Measurements from ENCODE around the gene PLD4.
"Not testable (repeated sequence)": the region's sequence is repeated elsewhere in the genome, so short reads cannot be mapped to it uniquely, and the experiment has no call there.

The PLD4 gene

DNA sequence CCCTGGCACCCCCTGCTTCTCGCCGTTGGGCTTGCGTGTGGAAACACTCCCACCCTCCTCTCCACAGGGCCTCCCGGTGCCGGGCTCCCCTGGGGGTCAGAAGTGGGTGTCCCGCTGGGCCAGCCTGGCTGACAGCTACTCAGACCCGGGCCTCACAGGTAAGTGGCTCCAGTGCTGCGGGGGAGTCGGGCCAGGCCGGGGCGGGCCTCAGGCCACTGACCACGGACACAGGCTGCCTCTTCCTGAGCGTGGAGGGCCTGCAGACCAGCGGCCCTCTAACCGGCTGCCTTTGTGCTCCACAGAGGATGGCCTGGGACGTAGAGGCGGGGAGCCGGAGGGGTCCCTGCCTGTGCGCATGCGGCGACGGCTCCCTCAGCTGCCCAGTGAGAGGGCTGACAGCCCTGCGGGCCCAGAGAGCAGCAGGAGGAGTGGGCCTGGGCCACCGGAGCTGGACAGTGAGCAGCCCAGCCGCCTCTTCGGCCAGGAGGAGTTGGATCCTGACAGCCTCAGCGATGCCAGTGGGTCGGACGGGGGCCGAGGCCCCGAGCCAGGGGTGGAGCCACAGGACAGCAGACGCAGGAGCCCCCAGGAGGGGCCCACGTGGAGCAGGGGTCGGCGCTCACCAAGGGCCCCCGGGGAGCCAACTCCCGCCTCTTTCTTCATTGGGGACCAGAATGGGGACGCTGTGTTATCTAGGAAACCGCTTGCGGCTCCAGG lies 38.5 kb upstream of the PLD4 start:
- no peak for DNase-seq (ENCODE audit: low spot score)

DNA sequence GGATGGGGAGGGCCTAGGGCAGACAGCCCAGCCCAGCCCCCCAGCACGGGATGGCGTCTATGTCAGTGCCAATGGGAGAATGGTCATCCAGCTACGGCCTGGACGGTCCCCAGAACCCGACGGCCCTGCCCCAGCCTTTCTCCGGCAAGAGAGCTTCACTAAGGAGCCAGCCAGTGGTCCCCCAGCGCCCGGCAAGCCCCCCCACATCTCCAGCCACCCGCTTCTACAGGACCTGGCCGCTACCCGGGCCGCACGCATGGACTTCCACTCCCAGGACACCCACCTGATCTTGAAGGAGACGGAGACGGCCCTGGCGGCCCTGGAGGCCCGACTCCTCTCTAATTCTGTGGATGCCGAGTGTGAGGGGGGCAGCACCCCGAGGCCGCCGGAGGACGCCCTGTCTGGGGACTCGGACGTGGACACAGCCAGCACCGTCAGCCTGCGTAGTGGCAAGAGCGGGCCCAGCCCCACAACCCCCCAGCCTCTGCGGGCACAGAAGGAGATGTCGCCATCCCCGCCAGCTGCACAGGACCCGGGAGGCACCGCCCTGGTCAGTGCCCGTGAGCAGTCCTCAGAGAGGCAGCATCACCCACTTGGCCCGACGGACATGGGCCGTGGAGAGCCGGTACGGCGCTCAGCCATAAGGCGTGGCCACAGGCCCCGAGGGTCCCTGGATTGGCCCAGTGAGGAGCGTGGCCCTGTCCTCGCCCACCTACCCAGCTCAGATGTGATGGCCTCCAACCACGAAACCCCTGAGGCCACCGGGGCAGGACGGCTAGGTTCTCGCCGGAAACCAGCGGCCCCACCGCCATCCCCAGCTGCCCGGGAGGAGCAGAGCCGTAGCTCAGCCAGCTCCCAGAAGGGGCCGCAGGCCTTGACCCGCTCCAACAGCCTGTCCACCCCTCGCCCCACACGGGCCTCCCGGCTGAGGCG lies 37.7 kb upstream of the PLD4 start:
- DNase-seq (ENCODE audit: low spot score): no peak

DNA sequence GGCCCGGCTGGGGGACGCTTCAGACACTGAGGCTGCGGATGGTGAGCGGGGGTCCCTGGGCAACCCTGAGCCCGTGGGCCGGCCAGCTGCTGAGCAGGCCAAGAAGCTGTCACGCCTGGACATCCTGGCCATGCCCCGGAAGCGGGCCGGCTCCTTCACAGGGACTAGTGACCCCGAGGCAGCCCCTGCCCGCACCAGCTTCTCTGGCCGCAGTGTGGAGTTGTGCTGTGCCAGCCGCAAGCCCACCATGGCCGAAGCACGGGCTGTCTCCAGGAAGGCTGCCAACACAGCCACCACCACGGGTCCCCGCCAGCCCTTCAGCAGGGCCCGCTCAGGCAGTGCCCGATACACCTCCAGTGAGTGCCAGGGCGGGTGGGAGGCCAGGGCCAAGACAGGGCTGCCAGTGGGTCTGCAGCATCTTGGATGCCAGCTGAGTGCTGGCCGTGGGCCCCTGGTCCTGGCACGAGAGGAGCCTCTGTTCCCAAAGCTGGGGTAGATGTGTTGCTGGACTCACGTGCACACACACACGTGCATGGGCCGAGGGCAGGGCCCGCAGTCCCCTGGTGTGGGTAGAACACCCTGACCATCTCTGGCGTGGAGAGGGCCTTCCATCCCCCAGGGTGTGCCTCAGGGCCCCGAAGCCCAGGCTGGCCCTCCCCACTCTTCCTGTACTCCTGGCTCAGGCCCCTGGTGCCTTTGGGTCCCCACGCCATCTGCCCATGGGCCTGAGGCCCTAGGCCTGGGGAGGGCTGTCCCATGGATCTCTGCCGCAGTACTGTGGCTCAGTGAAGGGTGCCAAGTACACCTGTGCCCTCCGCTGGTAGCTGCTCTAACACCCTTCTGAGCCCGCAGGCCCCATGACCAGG lies 36.8 kb upstream of the PLD4 start:
- DNase-seq (ENCODE audit: low spot score): no peak

DNA sequence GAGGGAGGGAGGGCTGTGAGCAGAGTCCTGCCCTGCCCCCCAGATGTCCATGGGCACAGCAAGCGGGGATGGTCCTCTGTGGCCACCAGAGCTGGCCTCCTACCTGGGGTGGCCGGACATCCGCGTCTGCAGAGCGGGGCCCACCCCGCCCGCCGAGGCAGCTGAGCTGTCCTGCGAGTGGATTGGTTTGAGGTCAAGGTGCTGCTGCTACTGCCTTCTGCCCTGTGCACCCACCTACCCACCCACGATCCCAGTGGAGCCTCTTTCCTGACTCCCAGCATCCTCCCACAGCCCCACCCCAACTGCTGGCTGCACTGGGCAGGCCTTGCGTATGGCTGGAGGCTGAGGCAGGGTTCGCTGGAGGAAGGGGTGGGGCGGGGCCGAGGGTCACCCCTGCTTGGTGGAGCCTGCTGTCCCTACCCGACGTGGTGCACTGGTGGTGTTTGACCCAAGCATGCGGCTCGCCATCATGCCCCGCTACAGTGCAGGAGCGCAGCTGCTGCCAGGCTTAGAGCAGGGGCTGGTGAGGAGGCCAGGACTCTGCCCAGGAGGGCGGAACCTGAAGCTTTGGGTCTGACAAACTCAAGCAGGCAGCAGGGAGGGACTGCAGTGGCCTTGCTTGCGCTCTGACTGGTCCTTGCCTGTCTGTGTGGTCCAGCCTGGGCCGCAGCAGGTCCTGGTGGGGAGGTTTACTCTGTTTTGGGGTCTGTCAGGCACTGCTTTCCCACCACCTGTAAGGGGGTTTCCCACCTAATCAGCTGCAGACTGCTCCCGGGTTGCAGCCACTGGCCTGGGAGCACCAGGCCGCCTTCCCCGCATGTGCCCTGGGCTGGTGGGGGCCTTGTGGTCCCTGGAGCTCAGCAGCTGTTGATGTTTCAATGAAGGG lies 35.9 kb upstream of the PLD4 start:
- no peak for DNase-seq (ENCODE audit: low spot score)

DNA sequence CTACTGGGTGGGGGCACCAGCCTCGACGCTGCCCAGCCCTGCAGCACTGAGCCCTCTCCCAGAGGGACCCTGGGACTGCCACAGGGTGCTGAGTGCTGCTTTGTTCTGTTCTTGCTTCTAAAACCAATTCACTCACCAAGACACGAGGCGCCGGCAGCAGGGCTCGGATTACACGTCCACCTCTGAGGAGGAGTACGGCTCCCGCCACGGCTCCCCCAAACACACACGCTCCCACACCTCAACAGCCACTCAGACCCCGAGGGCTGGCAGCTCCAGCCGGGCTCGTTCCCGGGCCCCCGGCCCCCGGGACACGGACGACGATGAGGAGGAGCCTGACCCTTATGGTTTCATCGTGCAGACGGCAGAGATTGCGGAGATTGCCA lies 35.3 kb upstream of the PLD4 start:
- DNase-seq (ENCODE audit: low spot score): no peak

DNA sequence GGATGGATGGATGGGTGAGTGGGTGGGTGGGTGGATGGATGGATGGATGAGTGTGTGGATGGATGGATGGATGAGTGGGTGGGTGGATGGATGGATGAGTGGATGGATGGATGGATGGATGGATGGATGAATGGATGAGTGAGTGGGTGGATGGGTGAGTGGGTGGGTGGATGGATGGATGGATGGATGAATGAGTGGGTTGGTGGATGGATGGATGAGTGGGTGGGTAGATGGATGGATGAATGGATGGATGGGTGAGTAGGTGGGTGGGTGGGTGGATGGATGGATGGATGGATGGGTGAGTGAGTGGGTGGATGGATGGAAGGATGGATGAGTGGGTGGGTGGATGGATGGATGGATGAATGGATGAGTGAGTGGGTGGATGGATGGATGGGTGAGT lies 34.4 kb upstream of the PLD4 start:
- DNase-seq (ENCODE audit: low spot score): not testable (repeated sequence)

DNA sequence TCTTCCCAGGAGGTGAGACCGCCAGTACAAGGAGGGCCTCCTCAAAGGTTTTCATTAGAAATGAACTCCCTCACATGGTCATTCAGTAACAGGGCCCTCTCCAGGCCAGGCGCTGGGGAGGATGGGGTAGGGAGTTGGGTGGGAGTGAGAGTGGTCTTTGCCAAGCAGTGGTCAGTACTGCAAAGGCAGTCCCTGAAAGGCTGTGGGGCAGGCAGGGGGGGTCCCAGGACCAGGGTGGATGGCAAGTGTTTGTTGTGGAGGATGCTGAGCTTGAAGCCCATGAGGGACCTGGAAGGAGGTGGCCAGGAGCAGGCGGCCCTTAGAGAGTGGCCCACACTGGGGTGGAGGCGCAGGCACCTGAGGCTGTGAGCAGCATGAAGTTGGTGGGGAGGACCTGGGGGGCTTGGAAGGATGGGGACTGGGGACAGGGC lies 33.5 kb upstream of the PLD4 start:
- no peak for DNase-seq (ENCODE audit: low spot score)

DNA sequence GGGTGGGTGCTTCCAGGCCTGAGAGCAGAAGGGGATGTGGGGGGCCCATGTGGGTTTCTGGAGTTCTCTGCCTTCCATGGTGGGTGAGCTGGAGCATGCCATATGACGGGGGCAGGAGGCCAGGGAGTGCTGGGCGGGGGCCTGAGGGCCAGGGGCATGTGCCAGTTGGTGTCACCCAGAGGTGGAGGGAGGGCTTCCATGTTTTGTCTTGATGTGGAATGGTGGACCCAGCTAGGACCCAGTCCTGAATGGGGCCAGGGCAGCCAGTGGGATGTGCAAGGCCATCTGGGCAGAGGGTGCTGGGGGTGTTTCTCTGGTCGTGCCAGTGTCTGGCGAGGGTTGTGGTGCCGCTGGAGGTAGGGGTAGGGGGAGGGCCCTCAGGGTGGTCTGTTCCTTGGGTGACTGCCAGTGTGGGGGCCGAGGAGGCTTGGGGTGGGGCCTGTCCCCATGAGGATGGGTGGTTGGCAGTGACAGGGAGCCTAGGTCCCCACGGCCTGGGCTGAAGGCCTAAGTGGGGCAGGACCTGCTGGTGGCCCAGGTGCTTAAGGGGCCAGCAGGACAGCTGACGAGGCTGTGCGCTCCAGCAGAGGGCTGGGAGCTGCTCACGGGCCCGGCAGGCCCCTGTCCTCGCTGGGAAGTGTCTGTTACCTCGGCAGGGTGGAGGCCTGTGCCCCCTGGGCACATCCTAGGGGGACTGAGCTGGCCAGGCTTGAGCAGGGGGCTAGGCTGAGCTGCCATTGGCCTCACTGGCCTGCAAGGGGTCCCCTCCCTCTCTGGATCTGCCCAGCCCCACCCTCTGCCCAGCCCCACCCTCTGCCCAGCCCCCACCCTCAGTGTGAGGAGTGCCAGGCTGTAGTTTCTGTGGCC lies 32.8 kb upstream of the PLD4 start:
- DNase-seq (ENCODE audit: low spot score): no peak

DNA sequence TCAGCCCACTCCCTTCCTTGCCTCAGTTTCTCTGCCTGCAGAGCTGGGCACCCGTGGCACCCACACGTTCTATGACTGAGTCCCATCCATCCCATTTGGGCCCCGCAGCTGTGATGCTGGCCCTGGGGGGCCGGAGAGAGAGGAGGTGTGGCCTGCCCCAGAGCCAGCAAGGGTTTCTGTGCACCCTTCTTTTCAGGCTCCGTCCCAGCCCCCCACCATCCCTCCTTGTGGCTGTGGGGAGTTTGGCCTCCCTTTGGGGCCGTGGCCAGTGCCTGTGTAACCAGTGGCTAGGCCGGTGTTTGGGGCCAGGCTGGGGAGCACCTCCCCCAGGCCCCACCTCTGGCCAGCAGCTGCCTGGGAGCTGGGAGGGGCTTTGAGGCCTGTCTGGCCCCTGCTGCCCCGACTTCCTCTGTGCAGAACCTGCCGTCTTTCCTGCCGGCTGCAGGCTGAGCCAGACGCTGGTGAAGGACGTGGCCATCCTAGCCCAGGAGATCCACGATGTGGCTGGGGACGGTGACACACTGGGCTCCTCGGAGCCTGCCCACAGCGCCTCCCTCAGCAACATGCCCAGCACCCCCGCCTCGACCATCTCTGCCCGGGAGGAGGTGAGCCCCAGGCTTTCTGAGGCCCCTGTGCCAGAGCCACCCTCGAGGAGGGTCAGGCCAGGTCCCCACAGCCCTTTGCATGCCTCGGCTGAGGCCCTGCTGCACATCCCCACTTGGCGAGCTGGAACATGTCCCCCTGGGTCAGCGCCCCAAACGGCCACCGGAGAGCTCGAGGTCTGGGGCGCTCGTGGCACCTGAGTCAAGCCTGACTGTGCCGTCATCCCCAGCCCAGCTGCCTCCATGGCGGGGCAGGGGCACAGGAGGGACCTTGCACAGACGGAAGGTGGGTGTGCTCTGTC lies 31.9 kb upstream of the PLD4 start:
- DNase-seq (ENCODE audit: low spot score): no peak

DNA sequence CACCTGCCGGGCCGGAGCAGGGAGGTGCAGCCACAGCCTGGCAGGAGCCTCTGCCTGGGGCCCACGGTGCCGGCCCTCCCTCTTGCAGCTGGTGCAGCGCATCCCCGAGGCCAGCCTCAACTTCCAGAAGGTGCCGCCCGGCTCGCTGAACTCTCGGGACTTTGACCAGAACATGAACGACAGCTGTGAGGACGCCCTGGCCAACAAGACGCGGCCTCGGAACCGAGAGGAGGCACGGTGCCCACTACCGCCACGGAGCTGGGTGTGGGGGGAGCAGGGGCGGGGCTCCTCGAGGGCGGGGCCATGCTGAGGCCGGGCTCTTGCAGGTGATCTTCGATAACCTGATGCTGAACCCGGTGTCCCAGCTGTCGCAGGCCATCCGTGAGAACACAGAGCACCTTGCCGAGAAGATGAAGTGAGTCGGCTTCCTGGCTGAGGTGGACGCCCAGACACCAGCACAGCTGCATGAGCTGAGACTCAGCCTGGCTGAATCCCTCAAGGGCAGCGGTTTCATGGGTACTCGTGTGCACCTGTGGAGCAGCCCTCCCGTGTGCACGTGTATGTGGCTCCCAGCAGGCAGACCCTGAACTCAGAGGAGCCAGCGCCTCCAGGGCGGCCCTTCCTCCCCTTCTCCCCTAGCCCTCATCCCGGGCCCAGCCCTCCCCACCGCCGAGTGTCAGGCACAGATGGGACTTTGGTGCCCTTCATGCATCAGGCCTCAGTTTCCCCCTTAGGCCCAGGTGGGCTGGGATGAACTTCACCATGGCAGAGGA lies 31.1 kb upstream of the PLD4 start:
- peak; percentile 23 for DNase-seq (ENCODE audit: low spot score)

DNA sequence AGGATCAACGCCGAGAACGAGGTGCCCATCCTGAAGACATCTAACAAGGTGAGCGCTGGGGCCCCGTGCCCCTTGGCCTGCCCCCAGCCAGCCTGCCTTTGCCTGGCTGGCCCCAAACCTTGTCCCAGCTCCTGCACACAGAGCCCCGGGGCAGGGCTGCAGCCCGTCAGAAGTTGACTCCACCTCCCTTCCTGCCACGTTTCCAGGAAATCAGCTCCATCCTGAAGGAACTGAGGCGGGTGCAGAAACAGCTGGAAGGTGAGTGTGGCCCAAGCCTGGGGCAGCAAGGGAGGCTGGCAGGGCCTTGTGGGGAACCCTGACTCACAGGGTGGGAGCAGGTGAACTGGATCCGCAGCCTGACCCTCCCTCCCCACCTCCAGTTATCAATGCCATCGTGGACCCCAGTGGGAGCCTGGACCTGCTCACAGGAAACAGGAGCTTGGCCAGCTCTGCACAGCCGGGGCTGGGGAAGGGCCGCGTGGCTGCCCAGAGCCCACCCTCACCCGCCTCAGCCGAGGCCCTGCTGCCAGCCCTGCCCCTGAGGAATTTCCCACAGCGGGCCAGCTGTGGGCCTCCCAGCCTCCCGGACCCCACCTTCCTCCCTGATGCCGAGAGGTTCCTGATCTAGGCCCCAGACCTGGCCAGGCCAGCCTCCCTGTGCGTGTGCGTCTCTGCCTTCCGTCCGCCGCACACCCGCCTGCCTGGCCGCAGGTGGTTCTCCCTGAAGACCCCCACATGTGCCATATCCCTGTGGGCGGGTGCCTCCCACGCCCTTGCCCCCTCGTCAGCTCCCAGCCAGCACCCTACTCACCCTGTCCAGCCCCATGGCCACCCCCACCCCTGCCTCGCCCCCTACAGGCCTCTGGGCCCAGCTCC lies 30.1 kb upstream of the PLD4 start:
- DNase-seq (ENCODE audit: low spot score): no peak

DNA sequence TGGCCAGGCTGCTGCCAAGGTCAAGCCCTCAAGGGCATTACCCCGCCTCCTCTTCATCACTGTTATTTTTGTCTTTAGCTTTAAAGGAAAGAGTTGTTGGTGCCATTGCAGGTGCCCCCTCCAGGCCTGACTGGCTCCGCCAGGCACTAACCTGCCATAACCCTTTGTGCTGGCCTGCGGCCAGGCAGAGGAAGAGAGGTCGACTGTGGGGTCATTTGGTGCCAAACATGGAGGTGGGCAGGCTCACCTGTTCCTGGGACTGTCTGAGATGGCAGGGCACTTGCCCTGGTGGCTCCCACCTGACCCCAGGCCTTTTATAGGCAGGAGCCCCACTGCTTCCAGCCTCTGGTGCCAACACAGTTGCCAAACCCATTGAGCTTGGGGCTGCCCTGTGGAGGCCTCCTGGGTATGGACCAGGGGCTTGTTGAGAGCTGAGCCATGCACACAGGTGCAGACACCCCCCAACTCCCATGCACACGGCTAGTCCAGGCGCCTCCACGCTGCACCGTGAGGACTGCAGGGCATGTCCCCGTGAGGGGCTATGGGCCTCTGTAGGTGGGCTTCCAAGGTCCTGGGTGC lies 29.4 kb upstream of the PLD4 start:
- DNase-seq (ENCODE audit: low spot score): no peak

DNA sequence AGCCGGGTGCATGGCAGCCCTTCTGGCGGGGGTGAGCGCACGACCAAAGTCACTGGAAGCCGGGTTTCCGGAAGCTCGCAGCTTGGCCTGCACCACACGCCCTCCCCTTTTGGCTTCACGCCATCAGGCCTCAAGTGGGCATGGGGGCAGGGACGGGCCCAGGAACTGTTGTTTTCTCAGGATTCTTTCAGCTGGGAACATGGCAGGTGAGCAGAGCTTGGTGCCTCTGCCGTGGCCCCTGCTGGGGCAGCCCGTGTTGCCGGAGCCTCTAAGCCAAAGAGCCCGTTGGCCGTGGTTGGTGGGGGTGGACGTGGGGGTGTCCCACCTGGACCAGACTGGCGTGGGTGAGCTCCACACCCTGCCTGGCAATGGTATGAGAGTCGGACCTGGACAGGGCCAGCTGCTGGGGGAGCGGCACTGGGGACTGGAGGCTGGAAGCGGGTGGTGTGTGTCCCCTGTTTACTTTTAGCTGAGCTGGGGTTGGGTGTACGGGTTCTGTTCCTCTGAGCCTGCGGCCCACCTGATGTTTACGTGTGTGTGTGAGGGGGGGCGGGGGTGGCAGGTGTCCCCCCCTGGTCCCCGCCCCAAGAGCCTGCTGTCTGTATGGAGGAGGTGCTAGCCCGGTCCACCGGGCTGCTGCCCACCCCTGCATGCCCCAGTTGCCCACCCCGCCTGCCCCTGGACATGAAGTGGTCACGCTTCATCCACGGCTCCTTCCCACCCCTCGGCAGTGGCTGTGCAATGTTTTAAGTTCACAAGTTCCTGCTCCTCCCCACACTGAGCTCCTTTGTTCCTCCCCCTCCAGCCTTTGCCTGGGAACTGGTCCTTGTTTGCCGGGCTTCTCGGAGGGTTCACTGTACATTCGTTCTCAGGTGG lies 28.7 kb upstream of the PLD4 start:
- peak; percentile 41 for DNase-seq (ENCODE audit: low spot score)

DNA sequence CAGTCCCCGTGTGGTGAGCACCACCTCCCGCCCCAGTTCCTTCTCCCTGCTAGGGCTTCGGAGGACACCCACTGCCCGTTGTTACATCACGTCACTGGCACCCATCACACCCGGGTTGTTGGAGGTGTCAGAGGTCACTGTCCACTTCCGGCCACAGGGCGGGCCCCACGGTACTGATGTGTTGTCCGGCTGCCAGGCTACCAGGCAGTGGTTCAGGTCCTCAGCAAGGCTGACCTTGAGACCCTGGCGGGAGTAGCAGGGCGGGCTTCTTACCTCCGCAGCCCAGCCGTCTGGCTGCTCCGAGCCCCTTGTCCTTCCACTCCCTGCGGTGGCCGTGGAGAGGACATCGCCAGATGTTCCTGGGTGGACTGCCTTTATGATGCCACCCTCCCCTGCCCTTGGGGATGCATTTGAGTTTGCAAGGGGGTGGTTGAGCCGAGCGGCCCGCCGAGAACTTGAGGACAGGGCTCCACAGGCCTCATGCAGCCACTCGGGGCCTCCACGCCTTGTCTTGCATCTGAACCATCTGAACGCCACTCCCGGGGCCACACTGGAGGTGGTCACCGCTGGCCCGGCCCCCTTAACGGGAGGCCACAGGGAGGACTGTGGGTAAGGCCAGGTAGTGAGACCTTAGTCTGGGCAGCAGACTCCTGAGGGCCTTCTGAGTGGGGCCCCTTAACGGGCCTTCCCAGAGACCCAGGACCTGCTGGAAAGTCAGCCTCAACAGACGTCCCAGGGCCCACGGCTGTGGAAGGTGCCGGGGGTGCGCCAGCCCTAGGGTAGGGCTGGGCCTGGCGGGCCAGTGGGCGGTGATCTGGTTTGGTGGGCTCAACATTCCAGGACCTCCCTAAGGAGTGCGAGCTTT lies 27.1 kb upstream of the PLD4 start:
- no peak for DNase-seq (ENCODE audit: low spot score)

DNA sequence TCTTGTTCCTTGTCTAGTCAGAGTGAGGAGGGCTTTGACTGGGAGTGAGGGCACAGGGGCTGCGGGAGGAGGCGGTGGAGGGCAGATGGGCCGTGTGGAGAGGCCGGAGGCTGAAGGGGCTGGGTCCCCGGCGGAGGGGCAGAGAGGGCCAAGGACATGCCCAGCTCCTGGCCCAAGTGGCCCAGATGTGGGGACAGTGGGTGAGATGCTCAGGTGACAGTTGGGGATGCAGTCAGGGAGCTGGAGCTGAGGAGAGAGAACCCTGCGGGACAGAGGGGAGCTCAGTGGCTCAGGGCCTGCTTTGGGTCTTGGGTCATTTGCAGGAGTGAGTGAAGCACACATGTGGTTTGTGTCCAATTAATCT lies 26.5 kb upstream of the PLD4 start:
- DNase-seq (ENCODE audit: low spot score): no peak
